H1 (cell line): ENCODE measurements around the gene CTNS. TPM values are rescaled to one million over a fixed set of nuclear protein-coding genes. Genes with fewer than 3 reads are reported as not detected.

Experiments
- CTCF ChIA-PET: fragments of 300-600 bp; sonication (Branson Sonifier 250); formaldehyde crosslinking; loops from one replicate; lab custom pipeline; 2021; ENCODE audit not compliant: partially characterized antibody; lab: Charles Lee
- POLR2A ChIA-PET: fragments of 300-600 bp; sonication (Branson Sonifier 250); formaldehyde crosslinking; loops from one replicate; lab custom pipeline; 2021; ENCODE audit warnings: inconsistent platforms; ENCODE audit not compliant: partially characterized antibody; lab: Charles Lee
- DNase-seq, 2 experiments: peaks; one replicate each; pipeline versions ENCODE4 v3.0.0 to v3.0.0-alpha.2; 2010 to 2022; ENCODE audit warnings: low spot score in 2 of 2, low read depth in 1 of 2, mixed read lengths in 1 of 2
- FAIRE-seq: peaks from 2 replicates; lab custom pipeline; 2011; peaks lifted over from hg19 to GRCh38; lab: Jason Lieb, UNC
- H2AFZ ChIP-seq: 2 replicates; pipeline ENCODE4 v1.8.1; 2012; ENCODE audit warnings: low read length, inconsistent platforms
- H2AK5ac ChIP-seq: 2 replicates; pipeline ENCODE4 v1.6.1; 2013; ENCODE audit warnings: low read depth, low read length
- H2BK120ac ChIP-seq: replicated peaks from 2 replicates; pipeline ENCODE3; 2013; ENCODE audit warnings: low read depth, low read length, inconsistent platforms
- H2BK12ac ChIP-seq: 2 replicates; pipeline ENCODE4 v1.6.1; 2013; ENCODE audit warnings: low read depth, low read length
- H2BK15ac ChIP-seq: 2 replicates; pipeline ENCODE4 v1.6.1; 2013; ENCODE audit warnings: low read length
- H2BK20ac ChIP-seq: 2 replicates; pipeline ENCODE4 v1.6.1; 2013; ENCODE audit warnings: low read length
- H2BK5ac ChIP-seq: 2 replicates; pipeline ENCODE4 v1.6.1; 2013; ENCODE audit warnings: low read depth, low read length
- H3K14ac ChIP-seq: 2 replicates; pipeline ENCODE4 v1.6.1; 2013; ENCODE audit warnings: inconsistent platforms; ENCODE audit not compliant: insufficient read length
- H3K18ac ChIP-seq: 2 replicates; pipeline ENCODE4 v1.6.1; 2013; ENCODE audit warnings: low read length; ENCODE audit errors: extremely low read depth
- H3K23ac ChIP-seq: 2 replicates; pipeline ENCODE4 v1.6.1; 2013; ENCODE audit warnings: inconsistent platforms; ENCODE audit not compliant: insufficient read length
- H3K23me2 ChIP-seq: 2 replicates; pipeline ENCODE4 v1.6.1; 2013; ENCODE audit warnings: low read depth, low read length
- H3K27ac ChIP-seq: 2 replicates; pipeline ENCODE4 v1.6.1; 2011; ENCODE audit warnings: low read depth, low read length, inconsistent platforms
- H3K27me3 ChIP-seq, 4 experiments: replicated peaks in 1 of 4; 1 replicate in 1 of 4; 2 replicates in 3 of 4; pipeline versions ENCODE4 v1.6.1 to v1.8.1; 2011 to 2013; ENCODE audit warnings: low read length in 3 of 4, mild to moderate bottlenecking in 3 of 4, inconsistent platforms in 2 of 4, mixed read lengths in 2 of 4, moderate library complexity in 1 of 4; ENCODE audit not compliant: control insufficient read depth in 3 of 4, insufficient read depth in 3 of 4; ENCODE audit errors: extremely low read depth in 1 of 4
- H3K36me3 ChIP-seq, 4 experiments: 2 replicates each; pipeline versions ENCODE4 v1.6.1 to v1.8.1; 2011 to 2013; ENCODE audit warnings: mild to moderate bottlenecking in 4 of 4, low read length in 3 of 4, moderate library complexity in 2 of 4, control low read depth in 1 of 4, inconsistent platforms in 1 of 4; ENCODE audit not compliant: insufficient read depth in 4 of 4, control insufficient read depth in 2 of 4
- H3K4ac ChIP-seq: replicated peaks from 2 replicates; pipeline ENCODE3; 2013; ENCODE audit warnings: low read length, low read depth, mixed read lengths, inconsistent platforms; ENCODE audit not compliant: insufficient read length
- H3K4me1 ChIP-seq, 4 experiments: replicated peaks in 1 of 4; 1 replicate in 1 of 4; 2 replicates in 3 of 4; pipeline versions ENCODE4 v1.6.1 to v1.8.1; 2011 to 2013; ENCODE audit warnings: low read length in 3 of 4, inconsistent platforms in 2 of 4, mixed read lengths in 1 of 4; ENCODE audit not compliant: insufficient read depth in 4 of 4, control insufficient read depth in 3 of 4
- H3K4me2 ChIP-seq, 2 experiments: 2 replicates each; pipeline versions ENCODE4 v1.6.1 to v1.8.1; 2011 to 2013; ENCODE audit warnings: low read depth in 2 of 2, low read length in 2 of 2, control low read depth in 1 of 2, inconsistent platforms in 1 of 2, mild to moderate bottlenecking in 1 of 2; ENCODE audit not compliant: insufficient read depth in 1 of 2
- H3K4me3 ChIP-seq, 4 experiments: fragments of 200-600, 300-600 bp in 1 of 4; sonication (generic), shearing (Covaris generic), sonication (Bioruptor Twin) in 1 of 4; 2 replicates each; pipeline versions ENCODE4 v1.5.1 to v1.8.1; 2011 to 2016; ENCODE audit warnings: low read length in 4 of 4, low read depth in 3 of 4, control low read depth in 2 of 4, inconsistent platforms in 2 of 4, mild to moderate bottlenecking in 2 of 4, mixed read lengths in 1 of 4, moderate library complexity in 1 of 4; ENCODE audit not compliant: insufficient read depth in 2 of 4; ENCODE audit errors: extremely low read depth in 1 of 4
- H3K56ac ChIP-seq: replicated peaks from 2 replicates; pipeline ENCODE3; 2013; ENCODE audit warnings: low read depth, mild to moderate bottlenecking, mixed read lengths, low read length, inconsistent platforms; ENCODE audit not compliant: insufficient read length
- H3K79me1 ChIP-seq: 2 replicates; pipeline ENCODE4 v1.6.1; 2013; ENCODE audit warnings: low read depth, low read length, control low read depth
- H3K79me2 ChIP-seq, 2 experiments: 2 replicates each; pipeline versions ENCODE4 v1.6.1 to v1.8.1; 2012 to 2013; ENCODE audit warnings: low read length in 2 of 2, mild to moderate bottlenecking in 2 of 2, inconsistent platforms in 1 of 2; ENCODE audit not compliant: insufficient read depth in 2 of 2, control insufficient read depth in 1 of 2
- H3K9ac ChIP-seq, 4 experiments: replicated peaks in 1 of 4; 1 replicate in 1 of 4; 2 replicates in 3 of 4; pipeline versions ENCODE4 v1.6.1 to v1.8.1; 2011 to 2013; ENCODE audit warnings: low read depth in 3 of 4, low read length in 3 of 4, control low read depth in 2 of 4, mild to moderate bottlenecking in 2 of 4, moderate library complexity in 2 of 4, inconsistent platforms in 1 of 4; ENCODE audit errors: extremely low read depth in 1 of 4
- H3K9me3 ChIP-seq, 2 experiments: 2 replicates each; pipeline versions ENCODE4 v1.6.1 to v1.8.1; 2012 to 2013; ENCODE audit warnings: mild to moderate bottlenecking in 2 of 2, moderate library complexity in 2 of 2, control low read depth in 1 of 2, inconsistent platforms in 1 of 2, low read depth in 1 of 2, low read length in 1 of 2, mixed read lengths in 1 of 2; ENCODE audit not compliant: insufficient read depth in 2 of 2
- H4K20me1 ChIP-seq, 2 experiments: replicated peaks in 1 of 2; 2 replicates each; pipeline versions ENCODE3 to v1.8.1; 2011 to 2013; ENCODE audit warnings: inconsistent platforms in 2 of 2, low read length in 2 of 2, mild to moderate bottlenecking in 1 of 2; ENCODE audit not compliant: insufficient read depth in 2 of 2, control insufficient read depth in 1 of 2
- H4K5ac ChIP-seq: 2 replicates; pipeline ENCODE4 v1.6.1; 2013; ENCODE audit warnings: low read length, low read depth, mixed read lengths, inconsistent platforms; ENCODE audit not compliant: insufficient read length
- H4K8ac ChIP-seq: 2 replicates; pipeline ENCODE4 v1.8.0; 2013; ENCODE audit warnings: mild to moderate bottlenecking, moderate library complexity, low read length, inconsistent platforms; ENCODE audit not compliant: insufficient read depth; ENCODE audit errors: extremely low read depth
- H4K91ac ChIP-seq: replicated peaks from 2 replicates; pipeline ENCODE3; 2013; ENCODE audit warnings: low read length, mixed read lengths, inconsistent platforms; ENCODE audit not compliant: insufficient read length
- CBX5 ChIP-seq: fragments of 300-800, 300-1000 bp; sonication (generic); IDR thresholded peaks from 2 replicates; pipeline ENCODE4 v1.7.1; 2016; ENCODE audit warnings: antibody characterized with exemption, low read length, low read depth
- EP300 ChIP-seq, 2 experiments: IDR thresholded peaks; 1 replicate in 1 of 2; 2 replicates in 1 of 2; pipeline ENCODE4 v1.6.1; 2011 to 2012; ENCODE audit warnings: low read depth in 2 of 2, low read length in 2 of 2, mild to moderate bottlenecking in 2 of 2, borderline replicate concordance in 1 of 2, inconsistent platforms in 1 of 2, moderate library complexity in 1 of 2
- GABPA ChIP-seq: IDR thresholded peaks from 2 replicates; pipeline ENCODE4 v1.6.1; 2011; ENCODE audit warnings: mild to moderate bottlenecking, low read length, moderate library complexity, borderline replicate concordance; ENCODE audit not compliant: insufficient read depth
- KDM1A ChIP-seq: fragments of 200-600, 300-600 bp; sonication (generic); IDR thresholded peaks from 2 replicates; pipeline ENCODE4 v1.7.1; 2016; ENCODE audit warnings: mild to moderate bottlenecking, low read length, borderline replicate concordance
- SIN3A ChIP-seq, 2 experiments: IDR thresholded peaks in 1 of 2; conservative IDR thresholded peaks in 1 of 2; 2 replicates each; pipeline ENCODE4 v1.6.1; 2011 to 2012; ENCODE audit warnings: low read length in 2 of 2, improper control_type of control experiment in 1 of 2, low read depth in 1 of 2, mild to moderate bottlenecking in 1 of 2
- TAF1 ChIP-seq: IDR thresholded peaks from 2 replicates; pipeline ENCODE4 v1.6.1; 2011; ENCODE audit warnings: mild to moderate bottlenecking, low read depth, low read length
- USF2 ChIP-seq: IDR thresholded peaks from 2 replicates; pipeline ENCODE4 v1.6.1; 2011; ENCODE audit warnings: low read length, improper control_type of control experiment
- WGBS, 2 experiments: shearing (Covaris generic) in 1 of 2; methylation state at CpG; one replicate each; pipeline versions ENCODE4 v1.1.6 to v1.1.7; 2013 to 2015; ENCODE audit warnings: low lambda C conversion rate in 2 of 2, mixed read lengths in 2 of 2, inconsistent platforms in 1 of 2, low coverage in 1 of 2, missing lambda C conversion rate in 1 of 2; ENCODE audit not compliant: insufficient replicate concordance in 2 of 2, insufficient coverage in 1 of 2, insufficient read length in 1 of 2; ENCODE audit errors: extremely low coverage in 1 of 2, missing lambda C conversion rate in 1 of 2; 5-methylcytosine and 5-hydroxymethylcytosine counted together
- polyA plus RNA-seq, 7 experiments: library from polyadenylated mRNA; depleted of rRNA in 3 of 7; stranded (reverse) in 5 of 7; unstranded in 2 of 7; fragments of >200 nt in 5 of 7; fragments of 200-250 nt in 2 of 7; gene quantifications; 1 replicate in 5 of 7; 2 replicates in 1 of 7; 4 replicates in 1 of 7; pipeline versions ENCODE4 v1.2.1 to v1.2.3, GENCODE V29; 2011 to 2013; ENCODE audit warnings: missing spikeins in 2 of 7, mixed read lengths in 2 of 7
- total RNA-seq: library from RNA; stranded (reverse); fragmentation: NEBNext Ultra II Directional; extraction: Animal tissue kit (Norgen Biotek cat#: 25700); gene quantifications from 2 replicates; pipeline ENCODE4 v1.2.1, GENCODE V29; 2021
- TF ChIP-seq, protein P1 (sequence below): IDR thresholded peaks from 2 replicates; pipeline ENCODE4 v1.6.1; 2011; ENCODE audit warnings: low read depth, mild to moderate bottlenecking, low read length; ENCODE audit not compliant: insufficient read depth

CTNS gene
- total and polyA plus RNA-seq, 2 of the 8 experiments (the other 6 are each of a cell fraction or from before 2014, with no cell fraction given), result 11.6 to 12.9 TPM

GRCh38 chr17:3668279-3669084 is 31.9 kb downstream of the CTNS start, which contains the start of the genes EMC6 and TAX1BP3:
TSS of gene EMC6 (plus strand) at chr17:3668812. CDS start at chr17:3669147, 335 bp downstream.
TSS of gene TAX1BP3 (minus strand) at chr17:3668578. CDS start at chr17:3668526, 52 bp downstream.
- H4K20me1 ChIP-seq, result peaks cover 0 to 7% of the 10 kb centered on the region in 2 experiments
- H3K14ac ChIP-seq, result no peak within 1 kb of the TSS
- FAIRE-seq (peak; percentile 58), DNase-seq (peak; percentile 95 to 100)
- H3K23ac ChIP-seq, result no peak within 1 kb of the TSS
- H3K79me2 ChIP-seq, result peaks cover 3 to 28% of the 10 kb centered on the region in 2 experiments; a peak in 3 of 4 replicates
- POLR2A ChIA-PET, result interaction anchor here (0.7 to 12.7 kb wide), 13 partner anchors 10 to 632 kb away, joined by 3 to 194 read pairs (median 6); partner anchors contain the start of genes CTNS, HASPIN, P2RX5 and SHPK
- H3K23me2 ChIP-seq, result peaks cover 12% of the 10 kb centered on the region; the same call in 1 of the 2 replicates
- H2BK5ac ChIP-seq, result peak within 1 kb of the TSS; percentile 81; the same call in 1 of the 2 replicates
- 0 out of 2 replicates have a peak within 1 kb of the TSS, but pooled peaks have one; percentile 27 for H2BK12ac ChIP-seq
- H3K79me1 ChIP-seq, result peaks cover 12% of the 10 kb centered on the region
- WGBS, 2 experiments, result 1% methylated on average over 64 of the region's 89 CpGs; no CpG with 5 or more reads in 1 of the 2 experiments
- no peak within 1 kb of the TSS for H2AFZ ChIP-seq
- no peaks in the 10 kb centered on the region for H3K9me3 ChIP-seq
- H2AK5ac ChIP-seq, result no peak within 1 kb of the TSS
- no peaks in the 10 kb centered on the region; a peak in 1 of 8 replicates for H3K36me3 ChIP-seq
- H4K5ac ChIP-seq, result peak within 1 kb of the TSS; percentile 83
- H2BK120ac ChIP-seq, result no peak within 1 kb of the TSS
- peak within 1 kb of the TSS; percentile 60 for H3K18ac ChIP-seq
- H3K4ac ChIP-seq, result peak within 1 kb of the TSS; percentile 81
- H3K56ac ChIP-seq, result peak within 1 kb of the TSS; percentile 88
- H3K4me1 ChIP-seq, result peaks cover 3 to 7% (median 5%) of the 10 kb centered on the region in 4 experiments
- H3K4me2 ChIP-seq, result peak within 1 kb of the TSS; percentile 93 to 97
- peak within 1 kb of the TSS; percentile 80 for H4K91ac ChIP-seq
- no peak within 1 kb of the TSS for H2BK20ac ChIP-seq
- H3K4me3 ChIP-seq, result peak within 1 kb of the TSS; percentile 79 to 94 (median 84)
- H2BK15ac ChIP-seq, result peak within 1 kb of the TSS; percentile 72
- peak within 1 kb of the TSS; percentile 99 for H4K8ac ChIP-seq
- CTCF ChIA-PET, result interaction anchor here (1.0 to 2.0 kb wide), 3 partner anchors 11 to 55 kb away, joined by 3 to 7 read pairs (median 6); no protein-coding TSS in a partner anchor
- H3K9ac ChIP-seq, result peak within 1 kb of the TSS; percentile 91 to 95 (median 93)
- H3K27me3 ChIP-seq, result no peaks in the 10 kb centered on the region
- peak within 1 kb of the TSS; percentile 90 for H3K27ac ChIP-seq
- TF ChIP-seq SIN3A (conservative IDR thresholded peaks at IDR 0.05 in 1 of 2, IDR thresholded peaks at IDR 0.05 in 1 of 2; ENCODE audit: low read depth in 1 of 2, low read length in 2 of 2) (peak in 1 of 2 experiments; percentile 80; a peak in 2 of 4 replicates), TAF1 (peak; percentile 98), USF2 (no peak), KDM1A (no peak), EP300 (IDR thresholded peaks at IDR 0.05; ENCODE audit: borderline replicate concordance in 1 of 2, low read depth in 2 of 2, low read length in 2 of 2) (no peak), GABPA (0 out of 2 replicates have a peak, but pooled peaks have one; percentile 41), CBX5 (no peak)
- TF ChIP-seq, protein P1, sequence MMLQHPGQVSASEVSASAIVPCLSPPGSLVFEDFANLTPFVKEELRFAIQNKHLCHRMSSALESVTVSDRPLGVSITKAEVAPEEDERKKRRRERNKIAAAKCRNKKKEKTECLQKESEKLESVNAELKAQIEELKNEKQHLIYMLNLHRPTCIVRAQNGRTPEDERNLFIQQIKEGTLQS, result no peak
